GM19193 (cell line): Measurements from ENCODE around the gene ITPRID2.

Source experiments
- POLR2A ChIP-seq: IDR thresholded peaks from 4 replicates; pipeline ENCODE4 v1.6.1; 2011; ENCODE audit not compliant: insufficient read depth, insufficient read length; ENCODE audit errors: extremely low read depth

ITPRID2 gene

DNA sequence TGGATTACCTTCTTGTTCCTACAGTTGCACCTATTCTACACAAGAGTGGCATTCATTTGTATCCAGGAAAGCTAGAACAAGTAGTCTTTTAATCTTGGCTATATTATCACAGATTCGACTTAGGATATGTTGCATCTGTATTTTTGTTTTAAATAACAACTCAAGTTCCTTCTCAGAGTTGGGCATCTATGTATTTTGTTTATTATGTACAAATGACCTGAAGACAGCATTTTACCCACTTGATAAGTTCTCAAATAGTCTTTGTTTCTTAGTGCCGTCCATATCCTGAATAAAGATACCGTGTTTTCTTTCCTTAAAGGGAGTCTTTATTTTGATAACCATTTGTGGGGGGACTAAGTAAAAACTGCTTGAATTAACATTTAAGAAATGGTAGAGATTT lies 2.9 kb downstream of the ITPRID2 start:
- TF ChIP-seq POLR2A = no peak

DNA sequence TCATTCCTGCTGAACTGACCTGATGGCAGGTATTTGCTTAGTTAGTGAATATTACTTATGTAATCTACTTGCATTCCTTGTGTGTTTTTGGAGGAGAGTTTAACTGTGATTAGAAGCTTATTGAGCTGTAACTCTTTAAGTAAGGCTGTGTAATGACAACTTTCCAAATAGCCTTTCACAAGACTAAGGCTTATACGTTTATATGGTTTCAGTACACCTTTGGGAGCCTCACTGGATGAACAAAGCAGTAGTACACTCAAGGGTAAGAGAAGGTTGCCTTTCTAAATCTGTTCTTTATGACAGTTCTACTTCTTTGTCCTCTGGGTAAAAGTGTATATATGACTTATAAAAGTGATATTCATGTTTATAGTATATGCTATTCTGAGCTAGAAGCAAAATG lies 4.3 kb downstream of the ITPRID2 start:
- TF ChIP-seq POLR2A = no peak

DNA sequence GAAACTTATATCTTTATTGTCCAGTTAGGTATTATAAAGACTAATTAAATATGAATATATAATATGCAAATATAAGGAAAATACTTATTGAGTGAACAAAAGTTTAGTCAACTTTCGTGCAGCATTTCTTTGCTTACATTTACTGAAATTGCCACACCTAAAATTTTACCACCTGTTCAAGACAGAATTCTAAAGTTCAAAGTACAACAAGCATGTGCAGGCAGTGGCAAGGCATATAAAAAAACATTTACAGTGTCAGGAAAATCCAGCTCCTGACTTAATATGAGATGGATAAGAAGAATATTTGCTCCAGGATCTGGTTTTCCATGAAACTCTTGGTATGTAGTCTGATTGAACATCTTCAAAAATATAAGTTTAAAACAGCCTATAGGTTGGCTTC lies 4.8 kb downstream of the ITPRID2 start:
- no peak for TF ChIP-seq POLR2A

DNA sequence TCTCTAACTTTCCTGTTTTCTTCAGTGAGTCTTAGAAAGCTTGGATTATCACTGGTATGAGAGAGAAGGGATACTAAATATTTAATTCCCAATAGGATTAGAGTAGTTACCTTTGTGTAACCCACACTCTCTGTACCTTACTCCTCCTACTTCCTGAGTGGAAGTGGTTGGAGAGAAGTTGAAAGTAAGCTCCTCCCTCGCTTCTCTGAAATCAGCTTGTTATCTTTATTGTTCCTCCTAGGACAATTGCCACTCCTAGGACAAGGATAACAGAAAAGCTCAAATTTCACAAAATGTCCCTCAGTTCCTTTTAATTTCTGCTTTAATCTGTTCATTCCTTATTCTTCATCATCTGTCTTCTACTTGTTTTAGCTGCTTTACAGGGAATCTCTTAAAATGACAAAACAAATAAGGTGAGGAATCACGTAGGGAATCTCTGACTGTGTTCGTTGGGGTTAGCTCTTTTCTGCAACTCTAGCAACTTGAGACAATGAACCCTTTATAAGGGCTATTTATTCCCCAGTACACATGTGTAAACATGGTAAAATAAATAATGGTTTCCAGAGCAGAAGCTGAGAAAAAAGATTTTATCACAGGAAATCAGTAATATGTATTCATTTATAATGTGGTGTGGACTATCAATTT lies 8.6 kb downstream of the ITPRID2 start:
- no peak for TF ChIP-seq POLR2A

DNA sequence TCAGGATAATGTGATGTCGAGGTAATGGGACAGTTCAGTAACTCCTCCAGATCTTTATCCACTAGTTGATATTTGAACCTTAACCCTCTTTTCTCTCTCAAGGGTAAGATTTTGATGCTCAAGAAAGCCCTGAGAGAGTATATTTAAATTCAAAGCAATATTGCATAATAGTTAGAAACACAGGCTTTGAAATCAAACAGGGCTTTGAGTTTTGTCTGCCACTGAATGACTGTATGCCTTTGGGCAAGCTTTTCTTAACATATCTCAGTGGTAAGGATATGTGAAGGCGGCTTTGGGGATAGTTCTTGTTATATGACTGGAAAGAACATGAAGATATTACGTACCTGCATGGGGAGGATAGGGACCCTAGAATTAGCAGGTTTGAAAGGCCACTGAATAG lies 11.1 kb downstream of the ITPRID2 start:
- TF ChIP-seq POLR2A = no peak

DNA sequence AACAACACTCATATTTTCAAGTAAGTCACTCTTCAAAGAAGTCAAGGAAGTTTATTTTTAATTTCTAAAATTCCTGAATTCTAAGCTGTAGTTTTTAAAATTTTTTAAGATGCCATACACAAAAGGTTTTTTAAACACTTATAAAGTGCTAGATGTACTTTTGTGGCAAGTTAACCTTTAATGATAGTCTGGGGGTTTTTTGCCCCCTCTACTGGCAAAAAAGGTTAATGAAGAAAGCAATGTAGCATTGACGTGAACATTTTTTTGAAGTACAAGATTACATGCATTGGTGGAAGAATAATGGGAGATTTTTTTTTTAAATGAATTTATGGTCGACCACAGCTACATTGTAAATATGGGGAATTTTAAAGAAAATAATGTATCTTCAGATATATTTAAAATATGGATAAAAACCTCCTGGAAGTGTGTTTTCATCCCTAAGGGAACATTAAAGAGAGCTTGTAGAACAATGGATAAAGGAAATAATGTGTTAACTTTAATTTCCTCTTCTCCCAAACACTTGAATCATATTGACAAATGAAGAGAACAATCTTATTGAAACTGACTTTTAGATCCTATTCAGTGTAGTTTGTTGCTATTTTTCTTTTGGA lies 12.6 kb downstream of the ITPRID2 start:
- TF ChIP-seq POLR2A = no peak

DNA sequence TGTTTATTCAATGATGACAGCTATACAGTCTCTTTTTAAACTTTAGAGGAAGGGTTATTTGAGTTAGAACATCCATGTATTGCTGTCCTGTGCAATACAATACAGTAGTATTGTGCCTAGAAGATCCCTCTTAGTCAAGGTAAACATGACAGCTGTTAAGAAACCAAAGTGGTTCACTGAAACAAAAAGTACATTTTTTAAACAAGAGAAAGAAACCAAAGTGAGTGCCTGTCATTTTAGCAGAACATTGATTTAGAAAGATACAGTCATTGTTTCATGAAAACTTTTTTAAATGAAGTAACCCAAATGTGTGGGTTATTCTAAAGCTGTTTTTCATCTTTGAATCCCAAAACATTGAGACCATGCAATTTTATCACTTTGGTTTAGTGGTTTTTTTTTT lies 15.5 kb downstream of the ITPRID2 start:
- TF ChIP-seq POLR2A = no peak

DNA sequence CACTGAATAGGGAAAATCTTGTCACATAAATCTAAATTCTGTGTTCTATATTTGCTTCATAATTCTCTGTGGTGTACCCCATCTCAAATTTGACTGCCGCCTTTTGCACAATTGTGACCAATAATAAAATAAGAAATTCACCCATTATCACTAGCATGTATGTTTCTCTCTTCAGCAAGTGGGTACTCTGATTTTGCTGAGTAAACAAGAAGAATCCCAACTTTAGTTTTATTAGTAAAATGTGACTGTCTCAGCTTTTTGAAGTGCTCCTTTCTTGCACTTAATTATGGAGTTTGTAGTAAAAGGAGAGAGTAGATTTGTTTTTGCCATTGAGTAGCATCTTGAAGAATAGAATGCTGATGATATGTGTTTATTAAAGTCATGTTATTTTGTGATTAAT lies 16.1 kb downstream of the ITPRID2 start:
- TF ChIP-seq POLR2A = no peak

DNA sequence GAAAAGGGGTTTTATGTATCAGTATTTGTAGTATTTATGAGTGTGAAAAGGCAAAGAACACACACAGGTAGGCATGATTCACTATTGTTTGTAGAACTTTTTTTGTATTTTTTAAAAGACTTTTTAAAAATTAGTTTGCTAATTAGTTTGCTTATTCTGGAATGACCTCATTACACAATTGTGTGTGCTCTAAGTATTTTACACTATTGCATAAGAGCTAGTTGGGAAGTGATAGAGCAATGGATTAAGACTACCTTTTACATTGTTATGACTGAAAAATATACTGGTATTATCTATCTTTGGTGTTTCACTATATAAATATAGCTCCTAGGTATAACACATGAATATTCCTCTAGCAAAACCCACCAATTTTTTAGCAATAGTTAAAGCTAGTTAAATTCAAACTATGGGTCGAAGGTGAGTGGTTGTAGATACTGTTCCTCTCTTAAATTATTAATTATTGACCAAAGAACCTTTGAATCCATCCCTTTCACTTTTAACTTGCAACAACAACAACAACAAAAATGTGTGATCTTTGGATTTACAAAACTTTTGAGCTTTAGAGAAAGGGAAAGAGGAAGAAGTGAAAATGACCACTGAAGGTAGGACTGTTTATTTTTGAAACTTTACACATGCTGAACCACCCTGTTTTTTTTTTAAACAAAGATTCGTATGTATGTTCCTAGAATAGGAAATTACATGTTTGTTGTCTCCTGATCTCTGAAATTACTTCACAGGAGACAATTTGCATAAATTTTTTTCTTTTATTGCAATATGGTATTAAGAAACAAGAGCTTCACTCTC lies 18.7 kb downstream of the ITPRID2 start:
- TF ChIP-seq POLR2A = no peak

DNA sequence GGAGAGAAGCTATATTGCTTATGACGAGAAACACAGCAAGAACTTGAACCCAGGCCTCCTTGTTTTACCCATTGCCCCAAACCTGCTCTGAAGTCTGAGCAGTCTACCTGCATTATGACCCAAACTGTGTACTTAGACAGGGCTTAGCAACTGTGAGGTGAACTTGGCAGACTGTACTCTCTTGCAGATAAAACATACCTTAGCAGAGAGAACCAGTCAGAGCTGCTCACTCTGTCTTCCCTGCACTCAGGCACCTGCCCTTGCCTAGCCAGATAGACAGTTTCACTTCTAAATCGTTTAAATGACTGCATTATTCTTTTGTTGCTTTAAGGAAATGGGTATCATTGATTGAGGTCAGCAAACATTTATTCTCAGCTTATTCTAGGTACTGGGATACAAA lies 20.3 kb downstream of the ITPRID2 start:
- no peak for TF ChIP-seq POLR2A

DNA sequence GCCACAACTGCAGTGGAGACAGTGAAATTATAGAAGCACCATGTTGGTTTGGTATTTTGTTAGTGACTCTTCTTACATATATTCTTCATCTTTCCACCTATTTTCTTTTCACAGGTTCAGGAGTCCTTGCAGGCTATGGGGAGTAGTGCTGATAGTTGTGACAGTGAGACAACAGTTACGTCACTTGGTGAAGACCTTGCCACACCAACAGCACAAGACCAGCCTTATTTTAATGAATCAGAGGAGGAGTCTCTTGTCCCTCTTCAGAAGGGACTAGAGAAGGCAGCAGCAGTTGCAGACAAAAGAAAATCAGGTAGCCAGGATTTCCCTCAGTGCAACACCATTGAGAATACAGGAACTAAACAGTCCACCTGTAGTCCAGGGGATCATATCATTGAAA lies 23.6 kb downstream of the ITPRID2 start:
- TF ChIP-seq POLR2A = no peak

DNA sequence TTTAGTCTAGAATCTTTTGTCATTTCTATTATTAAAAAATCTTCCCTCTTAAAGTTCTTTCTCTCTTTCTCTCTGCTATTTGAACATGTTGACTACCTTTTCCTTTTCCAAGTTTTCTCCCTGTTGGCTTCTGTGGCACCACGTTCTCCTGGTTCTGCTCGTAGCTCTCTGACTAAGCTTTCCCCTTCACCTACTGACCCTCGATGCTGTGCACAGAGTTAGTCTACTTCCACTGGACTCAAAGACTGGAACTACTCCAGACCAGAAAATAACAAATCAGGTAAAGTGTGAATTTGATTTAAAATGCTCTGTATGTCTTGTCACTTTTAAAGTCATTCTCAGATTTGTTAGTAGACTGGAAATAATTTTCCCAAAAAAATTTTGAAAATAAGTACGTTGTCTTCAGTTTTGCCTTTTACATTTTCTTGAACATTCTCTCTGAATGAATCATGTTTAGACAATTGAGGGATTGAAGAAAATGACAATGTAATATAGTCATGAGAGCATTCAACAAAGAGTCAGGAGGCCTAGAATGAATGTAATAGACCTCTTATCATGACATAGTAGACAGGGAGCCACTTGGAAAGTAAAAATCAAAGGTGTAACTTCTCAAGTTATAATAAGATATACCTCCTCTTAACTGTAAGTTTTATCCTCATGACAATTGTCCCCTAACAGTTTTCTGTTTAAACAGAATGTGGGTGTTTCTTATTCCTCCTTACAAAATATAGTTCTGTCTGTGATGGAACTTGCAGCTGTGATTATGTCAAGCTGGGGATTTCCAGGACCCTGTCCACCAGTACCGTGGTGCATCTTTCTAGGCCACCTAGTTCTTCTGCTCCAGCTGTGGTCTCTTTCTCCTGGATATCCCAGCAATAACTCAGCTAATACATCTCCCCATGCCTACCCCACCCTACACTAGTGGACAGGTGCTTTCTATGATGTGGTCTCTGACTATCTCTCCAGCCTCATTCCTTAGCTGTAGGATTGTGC lies 25.5 kb downstream of the ITPRID2 start:
- no peak for TF ChIP-seq POLR2A

DNA sequence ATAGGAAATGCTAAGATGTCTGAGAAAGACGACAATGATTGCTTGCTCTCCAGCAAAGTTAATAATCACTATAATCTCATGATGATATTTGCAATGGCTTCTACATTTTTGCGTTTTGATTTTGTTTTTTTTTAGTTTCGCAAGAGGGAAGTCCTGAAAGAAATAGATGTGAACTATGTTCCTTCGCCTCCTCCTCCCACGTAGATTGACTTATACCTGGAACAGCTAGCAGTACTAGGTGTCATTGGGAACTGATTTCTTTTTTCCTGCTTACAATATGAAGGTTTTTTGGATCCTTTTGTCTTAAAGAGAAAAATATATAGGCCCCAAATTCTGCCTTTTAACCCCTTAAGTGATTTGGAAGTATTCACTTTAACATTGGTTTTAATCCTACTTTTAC lies 26.7 kb downstream of the ITPRID2 start:
- no peak for TF ChIP-seq POLR2A

DNA sequence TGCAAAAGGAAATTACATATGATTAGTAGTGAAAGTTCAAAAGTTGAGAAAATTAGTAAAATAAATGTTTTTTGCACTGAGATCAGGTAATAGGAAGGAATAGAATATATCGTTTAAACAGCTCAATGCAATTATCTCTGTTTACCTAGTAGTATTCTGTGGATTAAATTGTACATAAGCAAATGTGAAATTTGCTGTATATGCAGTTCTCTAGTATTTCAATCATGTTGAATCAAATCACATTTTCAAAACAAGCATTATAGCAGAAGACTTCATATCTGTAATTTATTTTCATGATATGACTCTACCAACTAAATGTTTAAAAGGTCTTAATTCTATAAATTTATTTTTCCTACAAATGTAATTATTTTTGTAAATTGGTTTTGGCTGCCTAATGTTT lies 31.6 kb downstream of the ITPRID2 start:
- no peak for TF ChIP-seq POLR2A

DNA sequence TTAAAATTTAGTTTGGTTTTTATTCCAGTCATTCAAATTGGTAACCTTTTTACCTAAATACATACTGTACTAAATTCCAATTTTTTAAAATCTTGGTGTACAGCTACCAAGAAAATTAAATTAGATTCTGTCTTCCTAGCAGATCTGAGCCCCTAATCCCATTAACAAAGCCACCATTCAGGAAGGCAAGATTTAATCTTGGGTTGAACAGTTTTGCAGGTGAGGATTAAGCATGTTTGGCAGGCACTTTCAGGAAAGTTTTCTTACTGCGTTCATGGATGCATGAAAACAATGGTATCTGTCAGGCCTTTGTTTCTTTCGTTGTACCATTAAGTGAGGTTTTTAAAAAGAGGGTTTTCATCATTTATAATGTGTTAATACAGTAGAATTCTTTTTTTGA lies 32.8 kb downstream of the ITPRID2 start:
- TF ChIP-seq POLR2A = no peak
